Measurements from ENCODE around the gene MBOAT1.

DNA sequence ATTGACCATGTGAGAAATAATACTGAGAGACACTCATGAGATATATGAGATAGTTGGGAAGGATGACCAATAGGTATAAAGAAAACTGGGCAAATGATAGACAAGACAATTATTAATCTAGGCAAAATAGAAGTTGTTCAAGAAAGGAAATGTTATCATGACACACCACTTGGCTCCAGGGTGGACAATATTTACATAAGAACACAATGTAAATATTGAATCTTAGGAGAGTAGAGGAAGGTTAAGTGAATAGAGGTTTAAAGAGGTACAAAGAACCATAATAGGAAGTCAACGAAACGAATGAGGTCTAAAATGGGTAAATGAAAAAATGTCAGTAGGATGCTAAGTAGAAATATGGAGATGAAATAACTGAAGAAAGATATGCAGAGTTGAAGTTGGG is 126.5 kb downstream of the MBOAT1 start:
- TF ChIP-seq, protein P1, sequence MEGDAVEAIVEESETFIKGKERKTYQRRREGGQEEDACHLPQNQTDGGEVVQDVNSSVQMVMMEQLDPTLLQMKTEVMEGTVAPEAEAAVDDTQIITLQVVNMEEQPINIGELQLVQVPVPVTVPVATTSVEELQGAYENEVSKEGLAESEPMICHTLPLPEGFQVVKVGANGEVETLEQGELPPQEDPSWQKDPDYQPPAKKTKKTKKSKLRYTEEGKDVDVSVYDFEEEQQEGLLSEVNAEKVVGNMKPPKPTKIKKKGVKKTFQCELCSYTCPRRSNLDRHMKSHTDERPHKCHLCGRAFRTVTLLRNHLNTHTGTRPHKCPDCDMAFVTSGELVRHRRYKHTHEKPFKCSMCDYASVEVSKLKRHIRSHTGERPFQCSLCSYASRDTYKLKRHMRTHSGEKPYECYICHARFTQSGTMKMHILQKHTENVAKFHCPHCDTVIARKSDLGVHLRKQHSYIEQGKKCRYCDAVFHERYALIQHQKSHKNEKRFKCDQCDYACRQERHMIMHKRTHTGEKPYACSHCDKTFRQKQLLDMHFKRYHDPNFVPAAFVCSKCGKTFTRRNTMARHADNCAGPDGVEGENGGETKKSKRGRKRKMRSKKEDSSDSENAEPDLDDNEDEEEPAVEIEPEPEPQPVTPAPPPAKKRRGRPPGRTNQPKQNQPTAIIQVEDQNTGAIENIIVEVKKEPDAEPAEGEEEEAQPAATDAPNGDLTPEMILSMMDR (IDR thresholded peaks at IDR 0.05; ENCODE audit: insufficient read depth, low read length): no peak
- TF ChIP-seq SPI1 (IDR thresholded peaks at IDR 0.05; ENCODE audit: borderline replicate concordance, low read depth): no peak
- TF ChIP-seq POLR2AphosphoS5 (IDR thresholded peaks at IDR 0.05; ENCODE audit: low read depth): no peak
- TF ChIP-seq, protein P2, sequence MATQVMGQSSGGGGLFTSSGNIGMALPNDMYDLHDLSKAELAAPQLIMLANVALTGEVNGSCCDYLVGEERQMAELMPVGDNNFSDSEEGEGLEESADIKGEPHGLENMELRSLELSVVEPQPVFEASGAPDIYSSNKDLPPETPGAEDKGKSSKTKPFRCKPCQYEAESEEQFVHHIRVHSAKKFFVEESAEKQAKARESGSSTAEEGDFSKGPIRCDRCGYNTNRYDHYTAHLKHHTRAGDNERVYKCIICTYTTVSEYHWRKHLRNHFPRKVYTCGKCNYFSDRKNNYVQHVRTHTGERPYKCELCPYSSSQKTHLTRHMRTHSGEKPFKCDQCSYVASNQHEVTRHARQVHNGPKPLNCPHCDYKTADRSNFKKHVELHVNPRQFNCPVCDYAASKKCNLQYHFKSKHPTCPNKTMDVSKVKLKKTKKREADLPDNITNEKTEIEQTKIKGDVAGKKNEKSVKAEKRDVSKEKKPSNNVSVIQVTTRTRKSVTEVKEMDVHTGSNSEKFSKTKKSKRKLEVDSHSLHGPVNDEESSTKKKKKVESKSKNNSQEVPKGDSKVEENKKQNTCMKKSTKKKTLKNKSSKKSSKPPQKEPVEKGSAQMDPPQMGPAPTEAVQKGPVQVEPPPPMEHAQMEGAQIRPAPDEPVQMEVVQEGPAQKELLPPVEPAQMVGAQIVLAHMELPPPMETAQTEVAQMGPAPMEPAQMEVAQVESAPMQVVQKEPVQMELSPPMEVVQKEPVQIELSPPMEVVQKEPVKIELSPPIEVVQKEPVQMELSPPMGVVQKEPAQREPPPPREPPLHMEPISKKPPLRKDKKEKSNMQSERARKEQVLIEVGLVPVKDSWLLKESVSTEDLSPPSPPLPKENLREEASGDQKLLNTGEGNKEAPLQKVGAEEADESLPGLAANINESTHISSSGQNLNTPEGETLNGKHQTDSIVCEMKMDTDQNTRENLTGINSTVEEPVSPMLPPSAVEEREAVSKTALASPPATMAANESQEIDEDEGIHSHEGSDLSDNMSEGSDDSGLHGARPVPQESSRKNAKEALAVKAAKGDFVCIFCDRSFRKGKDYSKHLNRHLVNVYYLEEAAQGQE (IDR thresholded peaks at IDR 0.05; ENCODE audit: insufficient replicate concordance, low read depth): no peak
- TF ChIP-seq GABPA (IDR thresholded peaks at IDR 0.05; ENCODE audit: low read depth): no peak

All from HL-60 (cell line).